Stimulated activated CD4-positive, alpha-beta T cell treated with anti-CD3 and anti-CD28 coated beads, TNF-alpha, amount 100 ng/mL, for 4 hours (primary cell): ENCODE results near the gene SERF2.
"Not testable (repeated sequence)": the region's sequence is repeated elsewhere in the genome, so short reads cannot be mapped to it uniquely, and the experiment has no call there.

ENCODE experiments used
- DNase-seq, 3 experiments: peaks; one replicate each; pipeline ENCODE4 v3.0.0-alpha.2; 2020; ENCODE audit warnings: low read depth in 3 of 3

SERF2 gene

DNA sequence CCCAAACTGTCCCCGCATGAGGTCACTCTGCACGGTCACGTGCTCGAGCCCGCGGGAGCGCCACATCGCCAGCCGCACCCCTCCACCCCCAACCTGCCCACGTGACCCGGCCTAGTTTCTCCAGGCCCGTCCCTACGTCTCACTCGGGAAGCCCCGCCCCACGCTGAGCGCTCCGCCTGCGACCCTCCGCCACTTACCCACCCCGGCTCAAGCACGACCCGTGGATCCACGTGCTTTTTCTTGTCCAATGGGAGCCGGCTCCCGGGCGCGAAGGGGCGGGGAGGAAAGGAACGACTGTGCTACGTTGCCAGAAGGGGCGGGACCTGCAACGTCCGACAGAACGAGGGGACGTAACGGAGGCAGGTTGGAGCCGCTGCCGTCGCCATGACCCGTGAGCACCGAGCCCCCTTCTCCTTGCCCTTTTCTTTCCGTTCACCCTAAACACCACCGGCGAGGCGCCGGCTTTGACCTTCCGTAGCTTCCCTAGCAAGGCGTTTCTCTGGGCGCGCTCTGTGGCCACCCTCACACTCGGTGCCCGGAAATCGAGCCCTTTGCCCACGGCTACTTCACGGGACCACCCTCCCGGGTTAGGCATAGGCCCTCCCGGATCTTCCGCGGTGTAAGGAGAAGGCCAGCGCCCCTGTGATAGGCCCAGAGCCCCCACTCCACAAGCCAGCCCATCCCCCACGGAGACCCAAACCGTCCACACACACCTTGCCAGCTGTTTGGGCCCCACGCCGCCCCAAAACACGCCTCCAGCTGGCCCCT is at the start of gene SERF2:
SERF2 (plus strand) TSS at position 328 of the 768 bp plus-strand sequence; CDS start at position 385, 57 bp downstream.
- peak; percentile 99 to 100 (median 99) for DNase-seq

GRCh38 chr15:43746245-43746902 is 45.7 kb upstream of the SERF2 start, which contains the start of gene PDIA3:
Gene PDIA3 (plus strand): TSS chr15:43746438. CDS start chr15:43746540, 102 bp downstream.
- DNase-seq, result peak; percentile 70 to 82 (median 77)

GRCh38 chr15:43746903-43747309 is 45.2 kb upstream of the SERF2 start:
- DNase-seq, result not testable (repeated sequence)

DNA sequence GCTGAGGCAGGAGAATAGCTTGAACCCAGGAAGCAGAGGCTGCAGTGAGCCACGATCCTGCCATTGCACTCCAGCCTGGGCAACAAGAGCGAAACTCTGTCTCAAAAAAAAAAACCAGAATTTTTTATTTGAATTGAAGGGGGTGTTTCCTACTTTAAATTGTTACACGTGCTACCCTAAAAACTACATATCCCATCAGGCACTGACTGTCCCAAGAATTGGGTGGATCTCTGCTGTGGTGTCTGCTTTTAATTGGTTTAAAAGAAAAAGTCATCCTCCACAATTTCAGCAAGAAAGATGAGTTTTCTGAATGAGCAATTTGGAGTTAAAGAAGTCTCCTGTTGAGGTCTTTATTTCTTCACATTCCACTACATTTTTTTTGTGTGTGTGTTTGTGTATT is 43.7 kb upstream of the SERF2 start:
- no peak for DNase-seq

DNA sequence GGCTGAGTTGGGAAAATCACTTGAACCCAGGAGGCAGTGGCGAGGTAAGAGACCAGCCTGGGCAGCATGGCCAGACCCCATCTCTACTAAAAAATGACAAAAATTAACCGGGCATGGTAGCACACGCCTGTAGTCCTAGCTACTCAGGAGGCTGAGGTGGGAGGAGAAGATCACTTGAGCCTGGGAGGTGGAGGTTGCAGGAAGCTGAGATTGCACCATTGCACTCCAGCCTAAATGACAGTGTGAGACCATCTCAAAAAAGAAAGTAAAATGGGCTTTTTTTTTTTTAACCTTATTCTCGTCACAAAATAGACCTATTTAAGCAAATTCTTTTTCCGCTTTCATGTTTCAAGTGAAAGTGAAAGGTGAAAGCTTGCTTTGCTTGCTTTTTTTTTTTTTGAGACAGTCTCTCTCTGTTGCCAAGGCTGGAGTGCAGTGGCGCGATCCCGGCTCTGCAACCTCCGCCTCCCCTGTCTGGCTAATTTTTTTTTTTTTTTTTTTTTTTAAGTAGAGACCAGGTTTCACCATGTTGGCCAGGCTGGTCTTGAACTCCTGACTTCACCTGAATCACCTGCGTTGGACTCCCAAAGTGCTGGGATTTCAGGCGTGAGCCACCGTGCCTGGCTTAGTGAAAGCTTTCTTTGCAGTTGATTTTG is 42.3 kb upstream of the SERF2 start:
- DNase-seq, result peak in 1 of 3 experiments; percentile 12

DNA sequence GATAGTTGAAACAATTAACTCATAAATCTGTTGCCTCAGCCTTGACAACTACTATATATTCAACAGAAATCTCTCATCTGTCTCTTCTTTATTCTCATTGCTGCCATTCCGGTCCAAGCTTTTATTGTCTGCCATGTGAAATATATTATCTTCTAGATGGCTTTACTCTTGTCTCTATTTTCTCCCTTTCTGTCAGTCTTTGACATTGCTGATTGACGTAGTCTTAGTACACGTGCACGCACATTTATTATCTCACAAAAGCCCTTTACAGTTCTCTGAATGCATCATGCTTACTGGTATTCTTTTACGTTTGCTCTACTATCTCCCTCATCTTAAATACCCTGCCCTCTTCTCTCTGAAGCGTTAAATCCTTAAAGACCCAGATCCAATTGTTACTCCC is 40.2 kb upstream of the SERF2 start:
- DNase-seq, result no peak

DNA sequence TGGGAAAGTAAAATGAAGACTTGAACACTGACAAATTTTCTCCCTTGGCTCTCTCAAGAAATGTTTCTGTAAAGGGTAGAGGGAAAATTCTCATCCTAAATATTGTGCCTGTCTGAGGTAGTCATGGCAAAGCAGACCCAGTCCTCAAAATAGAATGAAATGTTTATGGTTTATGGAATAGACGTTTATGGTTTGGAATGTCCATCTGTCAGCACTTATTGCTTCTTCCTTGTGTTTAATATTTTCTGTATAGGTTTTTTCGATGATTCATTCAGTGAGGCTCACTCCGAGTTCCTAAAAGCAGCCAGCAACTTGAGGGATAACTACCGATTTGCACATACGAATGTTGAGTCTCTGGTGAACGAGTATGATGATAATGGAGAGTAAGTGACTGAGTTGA is 29.3 kb upstream of the SERF2 start:
- no peak for DNase-seq

- no peak for DNase-seq
Observed at GRCh38 chr15:43763819-43764446, 28.2 kb upstream of the SERF2 start.

- DNase-seq, result peak in 1 of 3 experiments; percentile 37
Observed at GRCh38 chr15:43769584-43770228, 22.4 kb upstream of the SERF2 start.

GRCh38 chr15:43771816-43772215 is 20.3 kb upstream of the SERF2 start:
- no peak for DNase-seq

- no peak for DNase-seq
Observed at GRCh38 chr15:43772624-43773023, 19.5 kb upstream of the SERF2 start.

DNA sequence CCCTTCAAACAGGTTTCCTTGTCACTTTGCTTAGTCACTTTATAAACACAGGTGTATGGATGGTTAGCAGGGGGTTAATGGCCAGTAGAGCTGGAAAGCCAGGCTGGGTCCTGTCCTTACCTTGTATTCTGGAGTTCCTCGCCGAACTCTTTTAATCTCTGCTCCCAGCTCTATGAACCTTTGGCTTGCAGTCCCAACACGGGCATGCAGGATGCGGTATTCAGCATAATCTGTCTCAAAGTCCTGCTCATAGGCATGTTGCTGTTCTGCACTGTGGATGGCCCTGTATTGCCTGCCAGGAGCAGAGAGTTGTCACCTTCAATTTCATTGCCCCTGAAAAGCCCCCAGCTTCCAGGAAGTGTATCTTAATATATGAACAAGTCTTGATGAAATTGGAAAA is 18.1 kb upstream of the SERF2 start:
- DNase-seq, result no peak

GRCh38 chr15:43775411-43775965 is 16.6 kb upstream of the SERF2 start:
- no peak for DNase-seq

DNA sequence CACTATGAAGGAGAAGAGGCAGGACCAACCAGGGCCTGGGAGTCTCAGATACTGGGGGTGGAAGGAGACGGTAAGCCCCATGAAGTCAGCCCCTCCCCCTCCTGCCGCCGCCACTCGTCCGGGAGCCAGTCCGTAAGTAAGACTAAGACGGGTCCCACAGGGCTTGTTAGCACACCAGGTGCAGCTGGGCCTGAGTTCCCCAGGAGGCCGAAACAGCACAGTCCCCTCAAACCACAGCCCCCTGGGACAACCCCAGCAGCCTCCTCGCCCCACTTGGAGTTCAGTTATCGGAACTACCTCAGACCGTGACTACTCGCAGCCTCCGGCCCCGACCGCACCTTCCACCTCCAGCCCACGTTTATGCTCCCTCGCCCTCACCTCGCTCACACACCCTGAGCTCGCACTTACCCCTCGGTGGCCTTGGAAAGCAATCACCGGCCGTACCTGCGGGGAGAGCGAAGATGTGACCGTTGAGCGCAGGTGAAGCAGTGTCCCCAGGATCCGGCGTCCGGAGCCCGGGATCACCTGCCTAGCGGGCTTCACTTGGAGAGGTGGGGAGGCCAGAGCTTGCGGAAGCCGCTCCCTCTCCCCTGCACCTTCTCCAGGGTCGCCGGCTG is 15.9 kb upstream of the SERF2 start:
- DNase-seq, result no peak

DNA sequence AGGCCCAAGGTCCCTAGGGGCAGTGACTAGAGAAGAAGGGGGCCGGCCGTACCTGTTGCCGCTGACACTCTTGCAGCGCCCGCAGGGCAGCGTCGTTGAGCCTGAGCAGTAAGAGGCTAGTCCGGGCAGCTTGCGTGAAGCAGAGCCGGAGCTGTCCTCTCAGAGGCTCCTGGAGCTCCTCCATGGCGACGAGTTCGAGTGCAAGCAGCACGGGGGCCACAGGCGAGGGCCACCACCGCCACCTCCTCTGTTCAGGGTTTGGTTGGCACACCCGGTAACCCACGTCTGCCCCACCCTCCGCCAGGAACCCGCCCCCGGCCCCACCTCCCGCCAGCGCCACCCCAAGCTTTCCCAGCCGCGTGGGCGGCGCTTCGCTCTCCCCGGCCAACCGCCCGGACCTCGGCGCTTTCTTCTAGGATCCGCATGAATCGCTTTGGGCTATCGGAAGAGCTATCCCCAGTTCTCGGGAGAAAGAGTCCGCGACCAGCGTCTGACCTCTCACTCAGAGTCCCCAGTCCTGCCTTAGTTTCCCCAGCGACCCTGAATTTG is 15.3 kb upstream of the SERF2 start, which contains the start of gene ELL3:
ELL3 (minus strand) TSS at position 249 of the 549 bp plus-strand sequence; CDS start at position 184, 65 bp downstream.
- peak; percentile 58 to 69 (median 65) for DNase-seq

- peak; percentile 56 to 71 (median 67) for DNase-seq
Observed at GRCh38 chr15:43777267-43777914, 14.7 kb upstream of the SERF2 start.

DNA sequence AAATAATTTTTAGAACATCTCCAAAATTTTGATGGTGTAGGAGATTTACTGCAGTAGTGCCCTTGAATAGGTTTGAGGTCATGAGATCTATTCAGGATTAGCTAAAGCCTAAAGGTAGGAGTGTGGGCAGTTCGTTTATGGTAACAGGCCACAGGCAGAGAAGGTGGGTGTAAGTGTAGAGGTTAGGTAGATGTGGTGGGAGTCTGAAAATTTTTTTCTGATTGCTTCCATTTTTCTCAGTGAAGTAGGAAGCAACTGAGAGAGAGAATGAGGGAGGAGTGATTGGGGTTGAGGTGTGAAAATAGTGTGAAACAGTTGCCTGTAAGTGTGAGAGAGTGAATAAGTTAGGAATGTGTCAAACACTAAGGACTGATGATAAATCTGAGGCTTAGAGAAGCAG is 13.1 kb upstream of the SERF2 start:
- no peak for DNase-seq

DNA sequence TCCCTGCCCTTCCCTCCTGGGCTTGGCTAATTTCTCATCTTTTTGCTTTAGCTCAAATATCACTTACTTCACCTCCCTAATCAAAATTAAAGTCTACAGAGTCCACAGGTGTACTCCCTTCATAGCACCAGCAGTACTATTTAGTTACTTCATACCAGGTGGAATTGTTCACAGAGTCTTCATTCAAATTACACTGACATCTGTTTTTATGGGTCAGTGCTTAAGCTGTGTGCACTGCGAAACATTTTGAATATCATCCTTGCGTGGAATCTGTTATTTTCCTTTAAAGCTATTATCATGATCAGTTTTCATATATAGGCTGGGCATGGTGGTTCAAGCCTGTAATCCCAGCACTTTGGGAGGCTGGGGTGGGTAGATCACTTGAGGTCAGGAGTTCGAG is 2.7 kb upstream of the SERF2 start:
- no peak for DNase-seq

- DNase-seq, result no peak
Observed at GRCh38 chr15:43792761-43793476, 799 bp downstream of the SERF2 start.
